Measurements from ENCODE around the gene PGP. TPM values are rescaled to one million over a fixed set of nuclear protein-coding genes. Genes with fewer than 3 reads are reported as not detected.

Gene PGP
- total RNA-seq, 6 experiments from 2014 or later: 12.8 to 17.8 (median 15.1) TPM

DNA sequence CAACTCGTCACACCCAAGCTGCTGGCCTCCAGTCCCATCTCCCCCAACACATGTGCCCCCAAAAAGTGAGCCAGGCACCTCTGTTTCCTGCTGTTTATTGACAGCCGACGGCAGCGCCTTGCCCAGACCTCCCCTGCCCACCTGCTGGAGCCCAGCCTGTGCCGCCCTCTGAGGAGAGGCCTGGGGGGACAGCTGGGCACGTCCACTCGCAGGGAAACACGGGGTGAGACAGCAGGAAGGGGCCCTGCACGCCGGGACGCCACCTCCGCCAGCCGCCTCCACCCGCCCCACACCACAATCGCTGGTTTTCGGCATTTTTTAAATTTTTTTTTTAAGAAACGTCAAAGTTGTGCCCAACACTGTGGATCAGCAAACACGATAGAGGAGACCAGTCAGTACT, 37.5 kb downstream of the PGP start:
- H3K4me1 Mint-ChIP-seq (ENCODE audit: low read depth): no peaks in the 10 kb centered on the region
- H3K36me3 Mint-ChIP-seq (ENCODE audit: low read depth): peaks cover 14% of the 10 kb centered on the region
- H3K27ac Mint-ChIP-seq: no peak overlapping the region
- no peak overlapping the region for H3K4me3 Mint-ChIP-seq
- no peak for DNase-seq
- no peaks in the 10 kb centered on the region for H3K9me3 Mint-ChIP-seq
- peaks cover 6% of the 10 kb centered on the region for H3K27me3 Mint-ChIP-seq (ENCODE audit: insufficient read depth)
- TF ChIP-seq, protein P1, sequence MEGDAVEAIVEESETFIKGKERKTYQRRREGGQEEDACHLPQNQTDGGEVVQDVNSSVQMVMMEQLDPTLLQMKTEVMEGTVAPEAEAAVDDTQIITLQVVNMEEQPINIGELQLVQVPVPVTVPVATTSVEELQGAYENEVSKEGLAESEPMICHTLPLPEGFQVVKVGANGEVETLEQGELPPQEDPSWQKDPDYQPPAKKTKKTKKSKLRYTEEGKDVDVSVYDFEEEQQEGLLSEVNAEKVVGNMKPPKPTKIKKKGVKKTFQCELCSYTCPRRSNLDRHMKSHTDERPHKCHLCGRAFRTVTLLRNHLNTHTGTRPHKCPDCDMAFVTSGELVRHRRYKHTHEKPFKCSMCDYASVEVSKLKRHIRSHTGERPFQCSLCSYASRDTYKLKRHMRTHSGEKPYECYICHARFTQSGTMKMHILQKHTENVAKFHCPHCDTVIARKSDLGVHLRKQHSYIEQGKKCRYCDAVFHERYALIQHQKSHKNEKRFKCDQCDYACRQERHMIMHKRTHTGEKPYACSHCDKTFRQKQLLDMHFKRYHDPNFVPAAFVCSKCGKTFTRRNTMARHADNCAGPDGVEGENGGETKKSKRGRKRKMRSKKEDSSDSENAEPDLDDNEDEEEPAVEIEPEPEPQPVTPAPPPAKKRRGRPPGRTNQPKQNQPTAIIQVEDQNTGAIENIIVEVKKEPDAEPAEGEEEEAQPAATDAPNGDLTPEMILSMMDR (IDR thresholded peaks at IDR 0.05): no peak

GRCh38 chr16:2176047-2176446, 38.6 kb downstream of the PGP start:
- H3K9me3 Mint-ChIP-seq: no peaks in the 10 kb centered on the region
- TF ChIP-seq, protein P1 (IDR thresholded peaks at IDR 0.05): no peak
- no peaks in the 10 kb centered on the region for H3K4me1 Mint-ChIP-seq (ENCODE audit: low read depth)
- H3K36me3 Mint-ChIP-seq (ENCODE audit: low read depth): peaks cover 9% of the 10 kb centered on the region
- H3K4me3 Mint-ChIP-seq: no peak overlapping the region
- DNase-seq: no peak
- H3K27ac Mint-ChIP-seq: no peak overlapping the region
- H3K27me3 Mint-ChIP-seq (ENCODE audit: insufficient read depth): peaks cover 6% of the 10 kb centered on the region

GRCh38 chr16:2175454-2175853, 39.2 kb downstream of the PGP start:
- DNase-seq: no peak
- Mint-ChIP-seq H3K36me3 (ENCODE audit: low read depth) (peaks cover 9% of the 10 kb centered on the region), H3K4me3 (no peak overlapping the region), H3K27ac (no peak overlapping the region), H3K4me1 (ENCODE audit: low read depth) (no peaks in the 10 kb centered on the region), H3K9me3 (no peaks in the 10 kb centered on the region), H3K27me3 (ENCODE audit: insufficient read depth) (peaks cover 6% of the 10 kb centered on the region)
- TF ChIP-seq, protein P1 (IDR thresholded peaks at IDR 0.05): no peak

DNA sequence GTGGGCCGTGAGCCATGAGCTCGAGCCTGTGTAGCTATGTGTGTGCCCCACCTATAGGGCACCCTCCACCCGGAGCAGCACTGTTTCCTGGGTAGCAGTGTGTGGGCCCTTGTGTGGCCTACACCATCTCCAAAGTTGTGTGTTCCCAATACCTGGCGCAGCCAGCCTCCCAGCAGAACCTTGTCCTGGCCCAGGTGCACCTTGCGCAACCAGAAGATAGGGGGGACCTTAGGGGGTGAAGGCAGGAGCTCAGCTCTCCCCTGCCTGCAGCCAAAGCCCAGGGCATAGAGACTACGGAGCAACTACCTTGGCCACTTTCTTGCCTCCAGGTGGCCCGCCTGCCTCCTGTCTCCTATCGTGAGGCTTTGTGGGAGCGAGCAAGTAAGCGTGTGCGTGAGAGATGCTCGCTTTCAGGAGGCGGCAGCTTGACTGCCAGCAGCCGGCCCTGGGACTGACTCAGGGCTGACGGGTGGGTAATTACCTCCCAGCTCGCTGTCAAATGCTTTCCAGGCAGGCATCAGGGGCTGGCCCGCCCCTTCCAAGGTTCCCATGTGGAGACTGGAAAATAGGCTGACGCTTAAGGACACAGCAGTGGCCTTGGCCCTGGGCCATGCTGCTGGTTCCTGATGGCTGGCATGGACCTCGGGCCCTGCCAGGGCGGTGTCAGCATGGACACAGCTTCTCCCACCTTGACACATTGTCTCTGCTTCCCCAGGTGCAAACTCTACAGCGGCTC, 40.1 kb downstream of the PGP start:
- no peak overlapping the region for H3K4me3 Mint-ChIP-seq
- TF ChIP-seq, protein P1 (IDR thresholded peaks at IDR 0.05): no peak
- no peaks in the 10 kb centered on the region for H3K9me3 Mint-ChIP-seq
- no peak overlapping the region for H3K27ac Mint-ChIP-seq
- peaks cover 6% of the 10 kb centered on the region for H3K27me3 Mint-ChIP-seq (ENCODE audit: insufficient read depth)
- no peaks in the 10 kb centered on the region for H3K4me1 Mint-ChIP-seq (ENCODE audit: low read depth)
- H3K36me3 Mint-ChIP-seq (ENCODE audit: low read depth): peaks cover 9% of the 10 kb centered on the region
- no peak for DNase-seq

- H3K4me1 Mint-ChIP-seq (ENCODE audit: low read depth): no peaks in the 10 kb centered on the region
- no peak for DNase-seq
- peaks cover 6% of the 10 kb centered on the region for H3K27me3 Mint-ChIP-seq (ENCODE audit: insufficient read depth)
- no peaks in the 10 kb centered on the region for H3K9me3 Mint-ChIP-seq
- TF ChIP-seq, protein P1 (IDR thresholded peaks at IDR 0.05): no peak
- H3K4me3 Mint-ChIP-seq: no peak overlapping the region
- H3K36me3 Mint-ChIP-seq (ENCODE audit: low read depth): peaks cover 9% of the 10 kb centered on the region
- H3K27ac Mint-ChIP-seq: no peak overlapping the region
These were observed 40.7 kb downstream of the PGP start for GRCh38 chr16:2173916-2174315.

All from HFFc6 (cell line).